ENCODE results near the gene ARHGAP44. TPM values are rescaled to one million over a fixed set of nuclear protein-coding genes. Genes with fewer than 3 reads are reported as not detected.

Gene ARHGAP44
- total RNA-seq, 1 donor from 2014 or later = 17.5 TPM

DNA sequence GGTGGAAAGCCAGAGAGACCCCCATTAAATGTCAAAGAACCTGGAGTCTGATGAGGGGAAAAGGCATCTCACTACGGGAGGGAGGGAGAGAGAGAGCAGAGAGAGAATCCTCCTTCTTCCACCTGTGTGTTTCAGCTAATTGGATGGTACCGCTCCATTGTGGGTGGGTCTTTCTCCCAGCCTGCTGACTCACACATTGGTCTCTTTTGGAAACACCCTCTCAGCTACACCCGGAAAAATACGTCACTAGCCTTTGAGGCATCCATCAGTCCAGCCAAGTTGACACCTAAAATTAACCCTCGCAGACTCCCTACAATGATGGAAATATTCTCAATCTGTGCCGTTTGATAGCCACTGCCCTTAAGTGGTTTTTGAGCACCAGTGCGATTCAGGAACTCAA lies 128.1 kb downstream of the ARHGAP44 start:
- DNase-seq = no peak
- Mint-ChIP-seq H3K4me3 (ENCODE audit: unreplicated experiment) (no peak overlapping the region), H3K4me1 (ENCODE audit: low read depth, unreplicated experiment) (no peaks in the 10 kb centered on the region), H3K27me3 (ENCODE audit: unreplicated experiment) (peaks cover 2% of the 10 kb centered on the region), H3K9me3 (ENCODE audit: unreplicated experiment) (no peaks in the 10 kb centered on the region), H3K27ac (ENCODE audit: unreplicated experiment) (no peak overlapping the region), H3K36me3 (ENCODE audit: unreplicated experiment) (no peaks in the 10 kb centered on the region)
- TF ChIP-seq, protein P1, sequence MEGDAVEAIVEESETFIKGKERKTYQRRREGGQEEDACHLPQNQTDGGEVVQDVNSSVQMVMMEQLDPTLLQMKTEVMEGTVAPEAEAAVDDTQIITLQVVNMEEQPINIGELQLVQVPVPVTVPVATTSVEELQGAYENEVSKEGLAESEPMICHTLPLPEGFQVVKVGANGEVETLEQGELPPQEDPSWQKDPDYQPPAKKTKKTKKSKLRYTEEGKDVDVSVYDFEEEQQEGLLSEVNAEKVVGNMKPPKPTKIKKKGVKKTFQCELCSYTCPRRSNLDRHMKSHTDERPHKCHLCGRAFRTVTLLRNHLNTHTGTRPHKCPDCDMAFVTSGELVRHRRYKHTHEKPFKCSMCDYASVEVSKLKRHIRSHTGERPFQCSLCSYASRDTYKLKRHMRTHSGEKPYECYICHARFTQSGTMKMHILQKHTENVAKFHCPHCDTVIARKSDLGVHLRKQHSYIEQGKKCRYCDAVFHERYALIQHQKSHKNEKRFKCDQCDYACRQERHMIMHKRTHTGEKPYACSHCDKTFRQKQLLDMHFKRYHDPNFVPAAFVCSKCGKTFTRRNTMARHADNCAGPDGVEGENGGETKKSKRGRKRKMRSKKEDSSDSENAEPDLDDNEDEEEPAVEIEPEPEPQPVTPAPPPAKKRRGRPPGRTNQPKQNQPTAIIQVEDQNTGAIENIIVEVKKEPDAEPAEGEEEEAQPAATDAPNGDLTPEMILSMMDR (IDR thresholded peaks at IDR 0.05; ENCODE audit: partially characterized antibody, unreplicated experiment) = no peak

DNA sequence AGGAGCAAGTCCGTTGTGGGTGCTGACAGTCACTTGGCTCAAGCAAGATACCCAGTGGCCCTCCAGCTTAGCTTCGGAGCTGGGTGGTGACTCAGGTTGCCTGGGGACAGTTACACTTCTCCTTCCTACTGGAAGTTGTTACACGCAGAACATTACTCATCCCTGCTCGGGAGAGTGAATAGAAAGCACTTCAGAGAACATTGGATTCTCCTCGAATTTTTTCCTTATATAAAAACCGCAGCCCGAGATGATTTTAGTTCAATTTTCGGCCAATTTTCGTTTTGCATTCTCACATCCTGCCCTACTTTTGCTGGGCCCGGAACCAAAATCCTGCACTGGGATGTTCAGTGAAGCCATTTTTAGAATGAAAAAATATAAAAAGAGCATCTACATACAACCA lies 128.8 kb downstream of the ARHGAP44 start:
- Mint-ChIP-seq H3K4me3 (ENCODE audit: unreplicated experiment) (no peak overlapping the region), H3K27me3 (ENCODE audit: unreplicated experiment) (peaks cover 2% of the 10 kb centered on the region), H3K27ac (ENCODE audit: unreplicated experiment) (no peak overlapping the region), H3K4me1 (ENCODE audit: low read depth, unreplicated experiment) (no peaks in the 10 kb centered on the region), H3K36me3 (ENCODE audit: unreplicated experiment) (no peaks in the 10 kb centered on the region), H3K9me3 (ENCODE audit: unreplicated experiment) (no peaks in the 10 kb centered on the region)
- DNase-seq = no peak
- TF ChIP-seq, protein P1 (IDR thresholded peaks at IDR 0.05; ENCODE audit: partially characterized antibody, unreplicated experiment) = no peak

DNA sequence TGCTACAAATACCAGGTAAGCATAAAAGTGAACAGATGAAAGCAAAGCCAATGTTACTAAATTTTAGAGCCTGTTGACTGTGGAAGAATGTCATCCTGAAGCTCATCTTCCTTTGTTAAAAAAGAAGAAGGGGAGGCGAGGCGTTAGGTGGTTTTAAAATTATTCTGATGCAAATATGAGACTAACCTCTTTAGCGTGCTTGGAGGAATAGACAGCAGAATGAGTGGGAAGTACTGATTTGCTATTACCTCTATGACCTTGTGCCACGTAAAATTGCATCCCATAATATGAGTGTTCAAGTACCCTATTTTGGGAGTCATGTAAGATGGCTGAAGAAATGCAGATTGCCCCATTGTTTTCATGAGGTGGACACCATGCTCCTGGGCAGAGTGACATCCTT lies 132.8 kb downstream of the ARHGAP44 start:
- no peaks in the 10 kb centered on the region for H3K36me3 Mint-ChIP-seq (ENCODE audit: unreplicated experiment)
- DNase-seq = no peak
- no peaks in the 10 kb centered on the region for H3K27me3 Mint-ChIP-seq (ENCODE audit: unreplicated experiment)
- no peak overlapping the region for H3K27ac Mint-ChIP-seq (ENCODE audit: unreplicated experiment)
- TF ChIP-seq, protein P1 (IDR thresholded peaks at IDR 0.05; ENCODE audit: partially characterized antibody, unreplicated experiment) = no peak
- no peaks in the 10 kb centered on the region for H3K9me3 Mint-ChIP-seq (ENCODE audit: unreplicated experiment)
- H3K4me1 Mint-ChIP-seq (ENCODE audit: low read depth, unreplicated experiment) = no peaks in the 10 kb centered on the region
- H3K4me3 Mint-ChIP-seq (ENCODE audit: unreplicated experiment) = no peak overlapping the region

DNA sequence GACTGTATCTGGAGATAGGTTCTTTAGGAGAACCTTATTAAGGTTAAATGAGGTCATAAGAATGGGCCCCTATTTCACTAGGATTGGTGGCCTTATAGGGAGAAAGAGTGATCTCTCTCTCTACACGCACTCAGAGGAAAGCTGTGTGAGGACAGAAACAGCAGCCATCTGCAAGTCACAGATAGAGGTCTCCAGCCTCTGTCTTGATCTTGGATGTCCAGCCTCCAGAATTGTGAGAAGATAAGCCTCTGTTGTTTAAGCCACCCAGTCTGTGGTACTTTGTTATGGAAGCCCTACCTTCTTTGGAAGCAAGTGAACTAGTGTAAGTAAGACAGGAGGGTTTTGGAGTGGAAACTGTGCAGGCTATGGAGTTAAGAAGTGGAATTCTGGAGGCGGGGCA lies 135.3 kb downstream of the ARHGAP44 start:
- Mint-ChIP-seq H3K9me3 (ENCODE audit: unreplicated experiment) (no peaks in the 10 kb centered on the region), H3K27ac (ENCODE audit: unreplicated experiment) (no peak overlapping the region), H3K4me3 (ENCODE audit: unreplicated experiment) (no peak overlapping the region), H3K4me1 (ENCODE audit: low read depth, unreplicated experiment) (no peaks in the 10 kb centered on the region), H3K27me3 (ENCODE audit: unreplicated experiment) (no peaks in the 10 kb centered on the region), H3K36me3 (ENCODE audit: unreplicated experiment) (no peaks in the 10 kb centered on the region)
- no peak for DNase-seq
- TF ChIP-seq, protein P1 (IDR thresholded peaks at IDR 0.05; ENCODE audit: partially characterized antibody, unreplicated experiment) = no peak

DNA sequence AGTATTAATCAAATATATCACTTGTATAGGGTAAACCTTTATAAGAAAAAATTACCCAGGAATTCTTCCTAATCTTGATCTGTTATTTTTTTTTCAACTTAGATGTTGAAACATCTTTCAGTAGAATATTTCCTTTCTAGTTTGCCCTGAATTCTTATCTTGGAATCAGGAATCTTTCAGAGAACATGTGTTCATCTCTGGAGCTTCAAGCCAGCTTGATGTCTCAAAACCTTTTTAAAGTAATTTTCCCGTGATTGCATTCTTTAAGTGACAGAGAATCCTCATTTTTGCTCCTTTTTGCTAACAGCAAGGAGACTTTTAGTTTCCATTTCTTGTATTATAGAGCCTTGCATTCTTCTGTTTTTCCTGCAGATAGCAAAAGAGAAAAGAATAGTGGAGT lies 137.7 kb downstream of the ARHGAP44 start:
- TF ChIP-seq, protein P1 (IDR thresholded peaks at IDR 0.05; ENCODE audit: partially characterized antibody, unreplicated experiment) = no peak
- Mint-ChIP-seq H3K27me3 (ENCODE audit: unreplicated experiment) (no peaks in the 10 kb centered on the region), H3K9me3 (ENCODE audit: unreplicated experiment) (no peaks in the 10 kb centered on the region), H3K36me3 (ENCODE audit: unreplicated experiment) (no peaks in the 10 kb centered on the region), H3K4me3 (ENCODE audit: unreplicated experiment) (no peak overlapping the region), H3K4me1 (ENCODE audit: low read depth, unreplicated experiment) (no peaks in the 10 kb centered on the region), H3K27ac (ENCODE audit: unreplicated experiment) (no peak overlapping the region)
- no peak for DNase-seq

Data from glutamatergic neuron (in vitro differentiated cells).